ENCODE data around the gene PDHB.

GRCh38 chr3:58459160-58459559 is 25.5 kb upstream of the PDHB start:
- TF ChIP-seq CTCF (IDR thresholded peaks at IDR 0.05 in 4 of 5, conservative IDR thresholded peaks at IDR 0.05 in 1 of 5) (no peak), POLR2A (IDR thresholded peaks at IDR 0.05) (no peak)
